HepG2 (cell line): Measurements from ENCODE around the gene FOSB. TPM values are rescaled to one million over a fixed set of nuclear protein-coding genes. Genes with fewer than 3 reads are reported as not detected.

ENCODE experiments used
- DRAP1 ChIP-seq: IDR thresholded peaks from 2 replicates; pipeline ENCODE4 v1.6.1; 2016; ENCODE audit warnings: missing genetic modification reagents, missing compliant biosample characterization
- FOXA1 ChIP-seq, 2 experiments: fragments of 450-650 bp in 1 of 2; sonication (generic) in 1 of 2; formaldehyde crosslinking in 1 of 2; IDR thresholded peaks; 2 replicates each; pipeline versions ENCODE4 v1.4.0 to v1.6.1; 2016 to 2020; ENCODE audit warnings: missing genetic modification reagents in 1 of 2
- GLI4 ChIP-seq: sonication (generic); formaldehyde crosslinking; IDR thresholded peaks from 2 replicates; pipeline ENCODE4 v1.5.1; 2020; ENCODE audit warnings: missing genetic modification reagents, mild to moderate bottlenecking, moderate library complexity, borderline replicate concordance
- HDAC6 ChIP-seq: fragments of 200-600 bp; sonication (generic); IDR thresholded peaks from 2 replicates; pipeline ENCODE4 v1.7.0; 2017; ENCODE audit warnings: mild to moderate bottlenecking, antibody characterized with exemption, low read length, low read depth
- HNF1A ChIP-seq, 2 experiments: sonication (generic) in 1 of 2; formaldehyde crosslinking in 1 of 2; IDR thresholded peaks; 2 replicates each; pipeline versions ENCODE4 v1.4.0 to v1.6.1; 2016 to 2020; ENCODE audit warnings: borderline replicate concordance in 1 of 2, low read depth in 1 of 2, mild to moderate bottlenecking in 1 of 2, missing genetic modification reagents in 1 of 2
- LBX2 ChIP-seq: sonication (generic); formaldehyde crosslinking; IDR thresholded peaks from 2 replicates; pipeline ENCODE4 v1.5.0; 2020; ENCODE audit warnings: missing genetic modification reagents, mild to moderate bottlenecking, borderline replicate concordance
- NR2F2 ChIP-seq: IDR thresholded peaks from 2 replicates; pipeline ENCODE4 v1.6.1; 2012; ENCODE audit warnings: low read depth, inconsistent platforms, borderline replicate concordance
- POLR2AphosphoS5 ChIP-seq: IDR thresholded peaks from 2 replicates; pipeline ENCODE4 v1.6.1; 2012; ENCODE audit warnings: low read depth, low read length
- SP140L ChIP-seq: sonication (generic); formaldehyde crosslinking; IDR thresholded peaks from 2 replicates; pipeline ENCODE4 v1.4.0; 2020; ENCODE audit warnings: missing genetic modification reagents, borderline replicate concordance
- ZHX2 ChIP-seq, 2 experiments: sonication (generic) in 1 of 2; formaldehyde crosslinking in 1 of 2; IDR thresholded peaks; 2 replicates each; pipeline versions ENCODE4 v1.6.1 to v1.9.0; 2014 to 2022; ENCODE audit warnings: antibody characterized with exemption in 1 of 2, borderline replicate concordance in 1 of 2, inconsistent platforms in 1 of 2, low read depth in 1 of 2, missing genetic modification reagents in 1 of 2
- ZNF24 ChIP-seq: fragments of 450-650 bp; IDR thresholded peaks from 2 replicates; pipeline ENCODE4 v1.6.1; 2017; ENCODE audit warnings: antibody characterized with exemption, mild to moderate bottlenecking
- ZNF772 ChIP-seq: sonication (generic); formaldehyde crosslinking; IDR thresholded peaks from 2 replicates; pipeline ENCODE4 v1.5.0; 2020; ENCODE audit warnings: mild to moderate bottlenecking, missing genetic modification reagents
- ZNF782 ChIP-seq: sonication (generic); formaldehyde crosslinking; IDR thresholded peaks from 2 replicates; pipeline ENCODE4 v1.4.0; 2020; ENCODE audit warnings: missing genetic modification reagents, mild to moderate bottlenecking, borderline replicate concordance
- polyA plus RNA-seq, 8 experiments: library from polyadenylated mRNA; depleted of rRNA in 3 of 8; stranded (reverse) in 7 of 8; unstranded in 1 of 8; fragments of >200 nt; fragmentation: Illumina TruSeq in 4 of 8; extraction: Trizol in 4 of 8; gene quantifications; 2 replicates each; pipeline versions ENCODE4 v1.2.1 to v1.2.3, GENCODE V29; 2011 to 2016; ENCODE audit warnings: low read depth in 4 of 8, missing spikeins in 1 of 8, mixed read lengths in 1 of 8; ENCODE audit not compliant: insufficient read depth in 1 of 8
- total RNA-seq, 5 experiments: library from RNA; depleted of rRNA; stranded (reverse); fragments of >200 nt; fragmentation: Illumina TruSeq; extraction: Trizol; gene quantifications; 2 replicates each; pipeline ENCODE4 v1.2.3, GENCODE V29; 2016; ENCODE audit warnings: low read depth in 1 of 5

Gene FOSB
- total and polyA plus RNA-seq, 2 of the 13 experiments (the other 11 are each of a cell fraction or from before 2014, with no cell fraction given), result 2.8 to 6.0 TPM

GRCh38 chr19:45467456-45468158 lies at the start of gene FOSB (continued):
- TF ChIP-seq ZHX2 (IDR thresholded peaks at IDR 0.05; ENCODE audit: low read depth) (peak; percentile 42; the same call in 1 of the 2 replicates), ZHX2 (CRISPR knock-in tag; IDR thresholded peaks at IDR 0.05; ENCODE audit: borderline replicate concordance) (no peak), ZNF24 (0 out of 2 replicates have a peak, but pooled peaks have one; percentile 44), DRAP1 (CRISPR knock-in tag) (peak; percentile 66), SP140L (no peak), NR2F2 (peak; percentile 29; the same call in 1 of the 2 replicates), GLI4 (CRISPR knock-in tag) (no peak), LBX2 (no peak), ZNF782 (CRISPR knock-in tag) (no peak), ZNF772 (CRISPR knock-in tag) (no peak), HDAC6 (no peak), FOXA1 (IDR thresholded peaks at IDR 0.05) (no peak), FOXA1 (CRISPR knock-in tag; IDR thresholded peaks at IDR 0.05) (peak; percentile 50), HNF1A (IDR thresholded peaks at IDR 0.05; ENCODE audit: low read depth) (0 out of 2 replicates have a peak, but pooled peaks have one; percentile 19), HNF1A (CRISPR knock-in tag; IDR thresholded peaks at IDR 0.05; ENCODE audit: borderline replicate concordance) (no peak), POLR2AphosphoS5 (peak; percentile 72)
